ENCODE measurements around the gene CELA1. TPM values are rescaled to one million over a fixed set of nuclear protein-coding genes. Genes with fewer than 3 reads are reported as not detected.

The CELA1 gene
- total RNA-seq, 4 donors from 2014 or later: not detected

- Histone ChIP-seq H3K9me3 (no peaks in the 10 kb centered on the region), H3K27ac (no peak overlapping the region), H3K27me3 (no peaks in the 10 kb centered on the region), H3K4me1 (no peaks in the 10 kb centered on the region), H3K36me3 (no peaks in the 10 kb centered on the region), H3K4me3 (no peak overlapping the region)
- intact Hi-C loops (cut with DNase I; ENCODE audit: low total_unique reads): no loop called here
- in situ Hi-C loops (cut with MboI; ENCODE audit: low pct_ligation_motif_present in 1 of 4, low pct_unique_long_range_greater_than_20kb in 1 of 4, low sequenced_read_pairs in 3 of 4): no loop called here
- DNase-seq: no peak
- TF ChIP-seq EP300 (IDR thresholded peaks at IDR 0.05; ENCODE audit: low read depth): no peak
- TF ChIP-seq POLR2A (IDR thresholded peaks at IDR 0.05): no peak
- no peak for TF ChIP-seq CTCF (IDR thresholded peaks at IDR 0.05)
- WGBS, 2 donors (ENCODE audit: low coverage in 1 of 2): 92 to 100% methylated on average over 1 to 2 of the region's 2 CpGs
Observed at GRCh38 chr12:51378749-51379148, 32.3 kb upstream of the CELA1 start.

- no peak for DNase-seq
- TF ChIP-seq EP300 (IDR thresholded peaks at IDR 0.05; ENCODE audit: low read depth) (no peak), POLR2A (IDR thresholded peaks at IDR 0.05) (no peak), CTCF (IDR thresholded peaks at IDR 0.05) (no peak), POLR2AphosphoS5 (IDR thresholded peaks at IDR 0.05) (no peak)
- no peaks in the 10 kb centered on the region for H3K36me3 ChIP-seq
- H3K9me3 ChIP-seq: no peaks in the 10 kb centered on the region
- H3K4me3 ChIP-seq: no peak overlapping the region
- 81% methylated on average over 11 of the region's 11 CpGs; no CpG with 5 or more reads in 1 of the 2 donors for WGBS, 2 donors (ENCODE audit: low coverage in 1 of 2)
- no peaks in the 10 kb centered on the region for H3K4me1 ChIP-seq
- in situ Hi-C loops (cut with MboI; ENCODE audit: low pct_ligation_motif_present in 1 of 4, low pct_unique_long_range_greater_than_20kb in 1 of 4, low sequenced_read_pairs in 3 of 4) (no loop called here), intact Hi-C loops (cut with DNase I; ENCODE audit: low total_unique reads) (no loop called here)
- no peaks in the 10 kb centered on the region for H3K27me3 ChIP-seq
- H3K27ac ChIP-seq: no peak overlapping the region
Observed at GRCh38 chr12:51377099-51377984, 30.9 kb upstream of the CELA1 start.

- Histone ChIP-seq H3K27ac (no peak overlapping the region), H3K27me3 (no peaks in the 10 kb centered on the region), H3K36me3 (no peaks in the 10 kb centered on the region), H3K9me3 (no peaks in the 10 kb centered on the region), H3K4me3 (no peak overlapping the region), H3K4me1 (peaks cover 0 to 8% (median 0%) of the 10 kb centered on the region in 4 donors)
- WGBS, 2 donors (ENCODE audit: low coverage in 1 of 2): 64 to 85% methylated on average over 2 to 5 of the region's 5 CpGs
- TF ChIP-seq CTCF (IDR thresholded peaks at IDR 0.05) (no peak), EP300 (IDR thresholded peaks at IDR 0.05; ENCODE audit: low read depth) (no peak), POLR2A (IDR thresholded peaks at IDR 0.05) (no peak), POLR2AphosphoS5 (IDR thresholded peaks at IDR 0.05) (no peak)
- no peak for DNase-seq
- intact Hi-C loops (cut with DNase I; ENCODE audit: low total_unique reads) (no loop called here), in situ Hi-C loops (cut with MboI; ENCODE audit: low pct_ligation_motif_present in 1 of 4, low pct_unique_long_range_greater_than_20kb in 1 of 4, low sequenced_read_pairs in 3 of 4) (no loop called here)
Observed at GRCh38 chr12:51374856-51375255, 28.4 kb upstream of the CELA1 start.

GRCh38 chr12:51374361-51374760 lies 27.9 kb upstream of the CELA1 start:
- H3K36me3 ChIP-seq: no peaks in the 10 kb centered on the region
- intact Hi-C loops (cut with DNase I; ENCODE audit: low total_unique reads) (no loop called here), in situ Hi-C loops (cut with MboI; ENCODE audit: low pct_ligation_motif_present in 1 of 4, low pct_unique_long_range_greater_than_20kb in 1 of 4, low sequenced_read_pairs in 3 of 4) (no loop called here)
- H3K27ac ChIP-seq: no peak overlapping the region
- H3K4me1 ChIP-seq: peaks cover 0 to 8% (median 0%) of the 10 kb centered on the region in 4 donors
- no peaks in the 10 kb centered on the region for H3K27me3 ChIP-seq
- no peak for DNase-seq
- H3K9me3 ChIP-seq: no peaks in the 10 kb centered on the region
- TF ChIP-seq CTCF (IDR thresholded peaks at IDR 0.05): no peak
- TF ChIP-seq POLR2A (IDR thresholded peaks at IDR 0.05): no peak
- no peak for TF ChIP-seq POLR2AphosphoS5 (IDR thresholded peaks at IDR 0.05)
- TF ChIP-seq EP300 (IDR thresholded peaks at IDR 0.05; ENCODE audit: low read depth): no peak
- no peak overlapping the region for H3K4me3 ChIP-seq
- WGBS, 2 donors (ENCODE audit: low coverage in 1 of 2): 78% methylated on average over 2 of the region's 2 CpGs; no CpG with 5 or more reads in 1 of the 2 donors

Data from transverse colon (tissue), 4 donors.